HG03342 (cell line): ENCODE data around the gene TMEM272.
A peak's percentile ranks its signal among the peaks of the same experiment; 100 is the strongest.

Experiments used
- ATAC-seq: cut with Tn5 transposase; IDR thresholded peaks from one replicate; pipeline ENCODE4 v1.9.1; 2021; ENCODE audit warnings: mild to moderate bottlenecking, moderate library complexity; ENCODE audit not compliant: unreplicated experiment

TMEM272 gene

DNA sequence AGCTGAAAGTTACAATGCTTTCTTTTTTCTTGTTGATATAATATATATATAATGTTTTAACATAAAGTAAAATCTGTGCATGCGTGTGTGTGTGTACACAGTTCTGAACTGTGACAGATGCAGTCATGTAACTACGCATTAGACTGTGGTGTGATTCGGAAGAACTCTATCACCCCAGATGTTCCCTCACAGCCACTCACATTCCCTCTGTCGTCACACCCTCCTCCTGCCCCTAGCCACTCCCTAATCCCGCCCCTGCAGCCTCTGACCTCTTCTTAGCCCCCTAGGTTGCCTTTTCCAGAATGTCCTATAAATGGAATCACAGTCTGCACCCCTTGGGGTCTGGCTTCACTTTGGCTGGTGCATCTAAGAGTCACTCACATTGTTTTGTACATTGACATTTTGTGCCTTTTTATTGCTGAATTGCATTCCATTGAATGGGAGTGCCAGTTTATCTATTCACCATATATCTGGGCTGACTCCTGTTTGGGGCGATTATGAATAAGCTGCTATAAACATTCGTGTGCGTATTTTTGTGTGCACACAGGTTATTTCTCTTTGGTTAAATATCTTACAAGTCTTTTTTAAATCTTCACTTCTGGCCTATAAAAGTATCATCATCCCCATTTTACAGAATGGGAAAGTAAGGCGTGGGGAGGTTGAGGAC, 61.4 kb downstream of the TMEM272 start:
- no peak for ATAC-seq

- ATAC-seq = no peak
These were observed 62.8 kb downstream of the TMEM272 start for GRCh38 chr13:51782026-51782710.

DNA sequence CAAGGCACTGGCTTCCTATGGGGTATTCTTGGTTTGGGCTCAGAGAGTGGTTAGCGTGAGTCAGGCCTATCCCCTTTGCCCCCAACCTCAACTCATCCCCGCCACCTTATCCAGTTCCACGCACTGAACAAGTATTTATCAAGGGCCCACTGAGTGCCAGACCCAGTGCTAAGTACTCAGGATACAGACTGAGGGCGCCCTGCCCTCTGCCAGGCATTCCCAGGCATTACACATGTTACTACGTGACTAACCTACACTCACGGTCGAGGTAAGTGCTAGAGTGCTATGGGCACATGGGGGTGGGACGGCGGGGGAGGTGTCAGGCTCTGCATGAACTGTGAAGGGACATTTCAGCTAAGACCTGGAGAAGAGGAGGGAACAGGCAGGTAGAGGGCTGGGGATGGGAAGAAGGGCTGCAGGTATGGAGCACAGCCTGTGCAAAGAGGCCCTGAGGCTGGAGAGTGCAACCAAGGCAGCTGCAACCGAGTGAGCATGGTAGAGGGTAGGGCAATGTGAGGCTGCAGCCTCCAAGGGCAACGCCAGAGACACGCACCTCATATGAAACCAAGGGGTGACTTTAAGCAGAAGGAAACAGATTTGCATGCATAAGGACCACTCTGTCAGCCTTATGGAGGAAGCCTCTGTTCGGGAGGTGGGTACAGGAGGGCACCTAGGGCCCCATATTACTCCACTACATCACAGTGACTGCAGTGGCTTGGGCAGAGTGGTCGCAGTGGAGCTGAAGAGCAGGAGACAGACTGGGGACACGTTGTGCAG, 63.5 kb downstream of the TMEM272 start:
- peak; percentile 51 for ATAC-seq

GRCh38 chr13:51780099-51780498, 64.9 kb downstream of the TMEM272 start:
- no peak for ATAC-seq

DNA sequence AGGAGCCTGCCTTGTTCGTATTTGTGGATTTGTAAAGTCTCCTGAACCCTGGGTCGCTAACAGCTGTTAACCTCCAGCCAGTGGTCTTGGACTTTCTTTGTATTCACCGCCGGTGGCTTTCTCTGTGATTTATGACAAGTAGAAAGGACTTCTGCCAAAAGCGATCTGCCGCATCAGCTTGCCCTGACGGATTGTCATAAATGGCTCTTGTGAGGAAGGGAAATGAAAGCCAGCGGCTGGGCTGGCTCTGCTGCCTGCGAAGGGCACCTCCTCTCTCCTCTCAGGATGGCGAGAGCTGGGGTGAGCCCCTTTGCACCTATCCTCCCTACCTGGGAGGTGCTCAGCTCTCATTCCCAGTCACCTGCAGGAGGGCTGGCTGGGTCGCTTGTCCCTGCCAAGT, 66.6 kb downstream of the TMEM272 start:
- no peak for ATAC-seq

DNA sequence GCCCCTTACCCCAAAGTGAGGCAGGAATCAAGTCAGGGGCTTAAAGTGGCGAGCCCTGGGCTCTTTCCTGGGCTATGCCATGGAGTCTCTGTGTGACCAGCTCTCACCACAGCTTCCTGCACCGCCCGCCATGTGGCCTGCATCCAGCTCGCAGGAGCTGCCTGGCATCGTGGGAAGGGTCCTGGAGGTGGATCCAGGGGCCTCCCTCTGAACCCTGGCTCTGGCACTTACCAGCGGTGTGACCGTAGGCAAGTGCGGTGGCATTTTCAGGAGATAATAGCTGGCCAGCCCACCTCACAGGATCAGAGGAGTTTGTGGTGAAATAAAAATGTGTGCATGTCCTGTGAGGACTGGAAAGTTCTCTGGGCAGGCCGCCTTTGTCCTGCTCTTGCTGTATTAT, 67.1 kb downstream of the TMEM272 start:
- no peak for ATAC-seq

DNA sequence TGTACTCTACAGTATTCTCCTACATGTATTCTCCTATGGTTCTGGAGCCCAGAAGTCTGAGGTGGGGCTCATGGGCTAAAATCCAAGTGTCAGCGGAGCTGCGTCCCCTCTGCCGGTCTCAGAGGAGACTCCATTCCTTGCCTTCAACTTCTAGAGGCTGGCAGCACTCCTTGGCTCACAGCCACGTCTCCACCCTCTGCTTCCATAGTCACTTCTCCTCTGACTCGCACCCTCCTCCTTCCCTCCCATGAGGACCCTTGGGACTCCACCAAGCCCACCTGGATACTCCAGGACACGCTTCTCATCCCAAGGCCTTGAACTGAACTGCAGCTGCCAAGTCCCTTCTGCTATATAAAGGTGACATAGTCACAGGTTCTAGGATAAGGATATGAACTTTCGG, 68.8 kb downstream of the TMEM272 start:
- ATAC-seq = no peak

DNA sequence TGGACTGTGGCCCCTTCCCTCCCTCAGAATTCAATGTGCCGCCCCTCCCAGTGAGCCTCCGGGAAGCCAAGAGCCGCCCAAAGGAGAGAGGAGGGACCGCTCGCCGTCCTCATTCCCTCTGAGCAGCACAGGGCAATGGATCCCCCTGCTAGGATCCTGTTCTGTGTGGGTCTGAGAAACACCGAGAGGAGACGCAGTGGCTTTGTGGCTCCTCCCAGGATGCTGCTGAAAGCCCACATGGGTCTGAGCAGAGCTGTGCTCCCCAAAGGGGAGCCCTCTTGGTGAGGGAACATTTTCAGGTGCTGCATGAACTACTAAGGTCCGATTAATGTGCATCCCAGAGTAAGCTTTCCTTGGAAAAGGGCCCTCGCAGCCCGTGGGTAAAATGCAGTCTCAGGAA, 71.5 kb downstream of the TMEM272 start:
- no peak for ATAC-seq

- no peak for ATAC-seq
These were observed 72.2 kb downstream of the TMEM272 start for GRCh38 chr13:51772781-51773180.

DNA sequence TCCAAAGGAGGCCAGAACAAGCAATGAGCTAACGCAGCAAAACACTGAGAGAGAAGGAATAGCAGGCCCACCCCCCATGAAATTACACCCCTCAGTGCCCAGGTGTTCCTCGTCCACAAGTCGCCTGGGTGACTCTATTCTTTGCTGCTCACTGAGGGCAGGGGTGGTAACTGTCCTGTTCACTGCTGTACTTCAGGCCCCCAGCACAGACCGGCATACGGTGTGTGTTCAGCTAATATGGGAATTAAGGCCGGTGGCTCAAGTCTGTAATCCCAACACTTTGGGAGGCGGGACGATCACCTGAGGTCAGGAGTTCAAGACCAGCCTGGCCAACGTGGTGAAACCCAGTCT, 72.9 kb downstream of the TMEM272 start:
- no peak for ATAC-seq

GRCh38 chr13:51771418-51772104, 73.4 kb downstream of the TMEM272 start:
- ATAC-seq = no peak

GRCh38 chr13:51770681-51771417, 74.1 kb downstream of the TMEM272 start:
- ATAC-seq = no peak

GRCh38 chr13:51770160-51770559, 74.8 kb downstream of the TMEM272 start:
- ATAC-seq = no peak

- no peak for ATAC-seq
These were observed 75.4 kb downstream of the TMEM272 start for GRCh38 chr13:51769455-51770127.

DNA sequence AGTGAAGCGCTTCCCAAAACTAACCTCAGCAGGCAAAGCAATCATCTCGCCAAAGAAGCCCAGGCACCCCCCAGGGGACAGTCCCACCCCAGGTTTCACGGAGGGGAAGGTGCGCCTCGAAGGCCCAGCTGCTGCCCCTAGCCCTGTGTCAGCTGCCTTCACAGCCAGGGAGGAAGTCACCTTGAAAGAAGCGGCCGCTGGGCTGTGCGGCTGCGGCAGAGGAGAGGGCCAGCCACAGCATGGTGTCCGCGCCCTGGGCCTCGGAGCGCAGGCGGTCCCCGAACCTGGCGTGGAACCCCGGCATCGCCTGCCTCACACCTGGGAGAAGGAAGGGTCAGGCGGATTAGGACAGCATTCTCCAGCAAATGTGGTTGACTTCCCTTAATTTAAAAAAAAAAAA, 76.0 kb downstream of the TMEM272 start:
- no peak for ATAC-seq

- ATAC-seq = no peak
These were observed 76.5 kb downstream of the TMEM272 start for GRCh38 chr13:51768378-51768921.

GRCh38 chr13:51767100-51767499, 77.9 kb downstream of the TMEM272 start:
- ATAC-seq = no peak

DNA sequence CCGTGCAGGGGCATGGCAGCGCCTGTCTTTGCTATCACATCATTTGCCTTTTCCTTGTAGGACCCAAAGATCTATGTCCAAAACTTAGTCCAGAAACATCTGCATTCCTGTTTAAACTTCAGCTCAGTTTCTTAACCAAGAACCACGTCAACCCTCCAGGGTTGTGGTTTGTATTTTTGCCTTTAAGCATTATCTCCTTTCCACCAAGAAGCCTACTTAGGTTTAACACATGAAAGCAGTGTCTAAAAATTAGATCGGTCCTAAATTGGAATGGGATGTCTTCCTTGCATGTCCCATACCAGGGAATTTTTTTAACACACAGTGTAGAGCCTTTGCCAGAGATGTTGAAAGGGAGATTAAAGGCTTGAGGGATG, 79.8 kb downstream of the TMEM272 start:
- no peak for ATAC-seq

GRCh38 chr13:51764184-51765141, 80.5 kb downstream of the TMEM272 start:
- ATAC-seq = peak; percentile 85
